ENCODE results near the gene ITM2B.

GRCh38 chr13:48266150-48266549 lies 33.1 kb downstream of the ITM2B start:
- TF ChIP-seq HNF4A (conservative IDR thresholded peaks at IDR 0.05) = no peak
- TF ChIP-seq CTCF (IDR thresholded peaks at IDR 0.05; ENCODE audit: low read depth, low read length, missing input control) = no peak
- no peak for TF ChIP-seq GABPA (IDR thresholded peaks at IDR 0.05 in 1 of 2, conservative IDR thresholded peaks at IDR 0.05 in 1 of 2)
- no peak for TF ChIP-seq HNF4G (IDR thresholded peaks at IDR 0.05)
- no peak for TF ChIP-seq YY1 (IDR thresholded peaks at IDR 0.05)
- no peak for TF ChIP-seq ZBTB33 (IDR thresholded peaks at IDR 0.05)
- TF ChIP-seq SP1 (IDR thresholded peaks at IDR 0.05) = no peak
- no peak for TF ChIP-seq REST (IDR thresholded peaks at IDR 0.05)
- TF ChIP-seq EGR1 (IDR thresholded peaks at IDR 0.05; ENCODE audit: low read depth in 2 of 2) = no peak
